Loucy (cell line): ENCODE measurements around the gene LTBP1.

ENCODE experiments used
- EZH2phosphoT487 ChIP-seq: fragments of 200-600 bp; IDR thresholded peaks from 2 replicates; pipeline ENCODE4 v1.6.1; 2018; ENCODE audit warnings: antibody characterized with exemption, mild to moderate bottlenecking, moderate library complexity, borderline replicate concordance
- TF ChIP-seq, protein P1 (sequence below): fragments of 200-600 bp; sonication (generic); conservative IDR thresholded peaks from 2 replicates; pipeline ENCODE4 v1.5.1; 2014; ENCODE audit warnings: mild to moderate bottlenecking, antibody characterized with exemption, low read length

DNA sequence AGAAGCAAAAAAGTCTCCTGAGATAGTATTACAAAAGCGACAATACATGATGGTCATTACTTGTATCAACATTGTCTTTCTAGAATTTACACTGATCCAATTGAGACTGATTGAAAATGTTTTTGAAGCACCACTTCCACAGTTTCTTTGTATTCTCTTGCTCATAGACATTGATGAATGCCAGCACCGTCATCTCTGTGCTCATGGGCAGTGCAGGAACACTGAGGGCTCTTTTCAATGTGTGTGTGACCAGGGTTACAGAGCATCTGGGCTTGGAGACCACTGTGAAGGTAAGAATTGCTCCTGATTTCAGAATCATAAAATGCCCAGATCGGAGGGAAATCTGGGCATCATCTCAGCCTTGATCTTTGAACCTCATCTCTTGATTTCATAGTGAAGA lies 354.6 kb downstream of the LTBP1 start:
- TF ChIP-seq, protein P1, sequence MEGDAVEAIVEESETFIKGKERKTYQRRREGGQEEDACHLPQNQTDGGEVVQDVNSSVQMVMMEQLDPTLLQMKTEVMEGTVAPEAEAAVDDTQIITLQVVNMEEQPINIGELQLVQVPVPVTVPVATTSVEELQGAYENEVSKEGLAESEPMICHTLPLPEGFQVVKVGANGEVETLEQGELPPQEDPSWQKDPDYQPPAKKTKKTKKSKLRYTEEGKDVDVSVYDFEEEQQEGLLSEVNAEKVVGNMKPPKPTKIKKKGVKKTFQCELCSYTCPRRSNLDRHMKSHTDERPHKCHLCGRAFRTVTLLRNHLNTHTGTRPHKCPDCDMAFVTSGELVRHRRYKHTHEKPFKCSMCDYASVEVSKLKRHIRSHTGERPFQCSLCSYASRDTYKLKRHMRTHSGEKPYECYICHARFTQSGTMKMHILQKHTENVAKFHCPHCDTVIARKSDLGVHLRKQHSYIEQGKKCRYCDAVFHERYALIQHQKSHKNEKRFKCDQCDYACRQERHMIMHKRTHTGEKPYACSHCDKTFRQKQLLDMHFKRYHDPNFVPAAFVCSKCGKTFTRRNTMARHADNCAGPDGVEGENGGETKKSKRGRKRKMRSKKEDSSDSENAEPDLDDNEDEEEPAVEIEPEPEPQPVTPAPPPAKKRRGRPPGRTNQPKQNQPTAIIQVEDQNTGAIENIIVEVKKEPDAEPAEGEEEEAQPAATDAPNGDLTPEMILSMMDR, result no peak
- no peak for TF ChIP-seq EZH2phosphoT487
